ENCODE measurements around the gene LILRB3.
A peak's percentile ranks its signal among the peaks of the same experiment; 100 is the strongest.
"Not testable (repeated sequence)": the region's sequence is repeated elsewhere in the genome, so short reads cannot be mapped to it uniquely, and the experiment has no call there.

The LILRB3 gene

DNA sequence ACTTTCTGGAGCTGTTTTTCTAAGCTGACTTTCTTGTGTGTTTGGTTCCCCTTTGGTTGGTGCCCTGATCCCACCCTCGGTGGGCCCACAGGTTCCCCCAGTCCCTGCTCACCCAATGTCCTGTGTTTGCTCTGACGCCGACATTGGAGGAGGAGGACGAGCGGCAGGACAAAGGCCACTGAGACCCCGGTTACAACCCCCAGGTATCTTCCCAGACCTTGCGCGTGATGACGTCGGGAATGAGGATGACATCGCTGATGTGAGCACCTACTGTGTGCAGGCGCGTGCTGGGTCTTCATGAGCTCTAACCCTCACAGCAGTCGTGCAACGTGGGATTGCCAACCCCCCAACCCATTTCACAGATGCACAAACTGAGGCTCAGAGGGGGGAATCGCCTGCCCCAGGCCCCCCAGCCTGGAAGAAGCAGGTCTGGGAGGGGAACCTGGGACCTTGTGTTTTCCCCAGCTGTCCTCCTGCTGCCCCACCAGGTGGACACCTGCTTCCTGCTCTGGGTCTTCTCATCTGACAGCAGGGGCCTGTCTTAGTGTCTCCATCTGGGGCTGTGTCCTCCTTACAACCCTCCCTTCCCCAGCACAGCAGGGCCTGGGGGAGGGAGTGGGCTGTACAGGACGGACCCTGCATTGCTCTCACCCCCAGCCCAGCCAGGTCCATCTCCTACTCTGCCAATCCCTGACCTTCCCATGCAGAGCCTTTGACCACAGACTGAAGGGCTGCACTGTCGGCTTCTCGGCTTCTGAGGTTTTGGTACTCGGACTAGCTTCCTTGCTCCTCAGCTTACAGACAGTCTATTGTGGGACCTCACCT is 24.5 kb upstream of the LILRB3 start:
- peak overlapping the region; percentile 5 for H3K4me3 ChIP-seq (ENCODE audit: low read depth, low read length)
- H3K4me1 ChIP-seq (ENCODE audit: control insufficient read depth in 1 of 2, insufficient read depth in 2 of 2, low read length in 2 of 2), result peaks cover 0 to 5% of the 10 kb centered on the region in 2 experiments
- H2AK5ac ChIP-seq (ENCODE audit: low read length), result no peak overlapping the region
- H3K27me3 ChIP-seq (ENCODE audit: insufficient read depth, low read length), result no peaks in the 10 kb centered on the region
- no peaks in the 10 kb centered on the region for H3K79me1 ChIP-seq (ENCODE audit: low read length)
- H4K8ac ChIP-seq (ENCODE audit: low read depth, low read length), result no peak overlapping the region
- H2AFZ ChIP-seq (ENCODE audit: insufficient read depth, low read length, poor library complexity), result no peak overlapping the region
- H3K4ac ChIP-seq (ENCODE audit: low read depth, low read length), result no peak overlapping the region
- H3K27ac ChIP-seq (ENCODE audit: low read depth, low read length), result no peak overlapping the region
- H4K12ac ChIP-seq (ENCODE audit: low read depth, low read length), result no peak overlapping the region
- H3K23ac ChIP-seq (ENCODE audit: low read length), result no peak overlapping the region
- no peak overlapping the region for H2BK12ac ChIP-seq (ENCODE audit: low read length)
- WGBS (ENCODE audit: extremely low coverage, insufficient coverage, insufficient read length), result no CpG with 5 or more reads among the region's 20 CpGs
- H3K14ac ChIP-seq (ENCODE audit: low read length), result no peak overlapping the region
- H3K4me2 ChIP-seq (ENCODE audit: low read length), result no peak overlapping the region
- DNase-seq, result no peak
- H2BK120ac ChIP-seq (ENCODE audit: insufficient read depth, low read length, poor library complexity), result no peak overlapping the region
- no peaks in the 10 kb centered on the region for H3K36me3 ChIP-seq (ENCODE audit: control insufficient read depth in 1 of 2, insufficient read depth in 2 of 2, low read length in 2 of 2)
- no peak overlapping the region for H3K18ac ChIP-seq (ENCODE audit: low read length)
- H2BK5ac ChIP-seq (ENCODE audit: low read depth, low read length, poor library complexity), result no peak overlapping the region
- H4K91ac ChIP-seq (ENCODE audit: low read depth, low read length), result no peak overlapping the region
- H3K9ac ChIP-seq (ENCODE audit: low read length), result no peak overlapping the region
- no peaks in the 10 kb centered on the region for H3K9me3 ChIP-seq (ENCODE audit: insufficient read depth, low read depth, low read length)
- H3K79me2 ChIP-seq (ENCODE audit: control insufficient read depth, insufficient read depth, low read length, poor library complexity), result no peaks in the 10 kb centered on the region

DNA sequence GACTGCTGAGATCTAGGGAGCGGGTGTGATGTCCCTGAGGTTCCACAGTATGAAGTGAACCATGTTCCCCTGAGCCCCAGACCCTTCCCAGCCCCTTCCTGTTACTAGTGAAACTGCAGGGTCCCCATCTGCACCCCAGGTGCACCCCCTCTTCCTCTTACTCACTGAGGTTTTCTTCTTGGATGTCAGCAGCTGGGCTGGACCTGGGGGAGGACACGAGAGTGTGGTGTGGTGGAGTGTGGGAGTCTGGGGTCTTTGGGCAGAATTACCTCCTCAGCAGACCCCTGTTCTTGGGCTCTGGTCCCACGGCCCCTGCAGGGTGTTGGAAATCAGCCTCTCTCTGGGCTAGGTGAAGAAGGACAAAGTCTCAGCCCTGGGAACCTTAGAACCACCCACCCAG is 23.1 kb upstream of the LILRB3 start:
- H3K4me1 ChIP-seq (ENCODE audit: control insufficient read depth in 1 of 2, insufficient read depth in 2 of 2, low read length in 2 of 2), result peaks cover 0 to 2% of the 10 kb centered on the region in 2 experiments
- no peak overlapping the region for H3K4ac ChIP-seq (ENCODE audit: low read depth, low read length)
- H3K4me3 ChIP-seq (ENCODE audit: low read depth, low read length), result no peak overlapping the region
- no CpG with 5 or more reads among the region's 3 CpGs for WGBS (ENCODE audit: extremely low coverage, insufficient coverage, insufficient read length)
- H4K12ac ChIP-seq (ENCODE audit: low read depth, low read length), result no peak overlapping the region
- no peak overlapping the region for H2BK5ac ChIP-seq (ENCODE audit: low read depth, low read length, poor library complexity)
- H2BK12ac ChIP-seq (ENCODE audit: low read length), result no peak overlapping the region
- no peak for DNase-seq
- H4K91ac ChIP-seq (ENCODE audit: low read depth, low read length), result no peak overlapping the region
- no peaks in the 10 kb centered on the region for H3K27me3 ChIP-seq (ENCODE audit: insufficient read depth, low read length)
- H3K27ac ChIP-seq (ENCODE audit: low read depth, low read length), result no peak overlapping the region
- no peak overlapping the region for H3K23ac ChIP-seq (ENCODE audit: low read length)
- no peak overlapping the region for H3K4me2 ChIP-seq (ENCODE audit: low read length)
- H3K14ac ChIP-seq (ENCODE audit: low read length), result no peak overlapping the region
- no peak overlapping the region for H2AK5ac ChIP-seq (ENCODE audit: low read length)
- H4K8ac ChIP-seq (ENCODE audit: low read depth, low read length), result no peak overlapping the region
- no peaks in the 10 kb centered on the region for H3K36me3 ChIP-seq (ENCODE audit: control insufficient read depth in 1 of 2, insufficient read depth in 2 of 2, low read length in 2 of 2)
- H2AFZ ChIP-seq (ENCODE audit: insufficient read depth, low read length, poor library complexity), result no peak overlapping the region
- no peaks in the 10 kb centered on the region for H3K9me3 ChIP-seq (ENCODE audit: insufficient read depth, low read depth, low read length)
- H3K9ac ChIP-seq (ENCODE audit: low read length), result no peak overlapping the region
- H2BK120ac ChIP-seq (ENCODE audit: insufficient read depth, low read length, poor library complexity), result no peak overlapping the region
- no peak overlapping the region for H3K18ac ChIP-seq (ENCODE audit: low read length)
- H3K79me1 ChIP-seq (ENCODE audit: low read length), result no peaks in the 10 kb centered on the region
- H3K79me2 ChIP-seq (ENCODE audit: control insufficient read depth, insufficient read depth, low read length, poor library complexity), result no peaks in the 10 kb centered on the region

DNA sequence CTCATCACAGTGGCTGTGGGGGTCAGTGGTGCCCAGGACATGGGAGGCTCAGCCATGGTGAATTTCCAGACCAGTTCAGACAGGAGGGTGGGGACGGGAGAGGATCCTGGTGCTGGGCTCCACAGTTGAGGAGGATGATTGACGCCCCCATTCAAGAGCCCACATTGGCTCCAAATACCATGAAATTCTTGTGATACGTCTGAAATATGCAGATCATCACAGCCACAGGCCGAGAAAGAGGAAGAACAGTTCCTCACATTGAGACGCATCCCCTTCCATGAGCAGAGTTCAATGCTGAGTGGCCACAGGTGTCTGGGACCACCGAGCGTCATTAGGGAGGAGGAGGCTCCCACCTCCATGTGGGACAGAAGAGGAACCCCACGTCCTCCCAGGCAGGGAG is 21.0 kb upstream of the LILRB3 start:
- DNase-seq; H2BK12ac ChIP-seq (ENCODE audit: low read length); H3K9me3 ChIP-seq (ENCODE audit: insufficient read depth, low read depth, low read length); H3K4me2 ChIP-seq (ENCODE audit: low read length); H4K8ac ChIP-seq (ENCODE audit: low read depth, low read length); H3K18ac ChIP-seq (ENCODE audit: low read length); H4K12ac ChIP-seq (ENCODE audit: low read depth, low read length); H3K36me3 ChIP-seq (ENCODE audit: control insufficient read depth in 1 of 2, insufficient read depth in 2 of 2, low read length in 2 of 2); H3K9ac ChIP-seq (ENCODE audit: low read length); H2AFZ ChIP-seq (ENCODE audit: insufficient read depth, low read length, poor library complexity); H3K79me1 ChIP-seq (ENCODE audit: low read length); H2AK5ac ChIP-seq (ENCODE audit: low read length); H3K14ac ChIP-seq (ENCODE audit: low read length); H2BK5ac ChIP-seq (ENCODE audit: low read depth, low read length, poor library complexity); H3K4me1 ChIP-seq (ENCODE audit: control insufficient read depth in 1 of 2, insufficient read depth in 2 of 2, low read length in 2 of 2); H2BK120ac ChIP-seq (ENCODE audit: insufficient read depth, low read length, poor library complexity); H4K91ac ChIP-seq (ENCODE audit: low read depth, low read length); H3K27me3 ChIP-seq (ENCODE audit: insufficient read depth, low read length); H3K23ac ChIP-seq (ENCODE audit: low read length); H3K27ac ChIP-seq (ENCODE audit: low read depth, low read length); H3K79me2 ChIP-seq (ENCODE audit: control insufficient read depth, insufficient read depth, low read length, poor library complexity); H3K4me3 ChIP-seq (ENCODE audit: low read depth, low read length); H3K4ac ChIP-seq (ENCODE audit: low read depth, low read length): not testable (repeated sequence)
- no CpG with 5 or more reads among the region's 8 CpGs for WGBS (ENCODE audit: extremely low coverage, insufficient coverage, insufficient read length)

DNA sequence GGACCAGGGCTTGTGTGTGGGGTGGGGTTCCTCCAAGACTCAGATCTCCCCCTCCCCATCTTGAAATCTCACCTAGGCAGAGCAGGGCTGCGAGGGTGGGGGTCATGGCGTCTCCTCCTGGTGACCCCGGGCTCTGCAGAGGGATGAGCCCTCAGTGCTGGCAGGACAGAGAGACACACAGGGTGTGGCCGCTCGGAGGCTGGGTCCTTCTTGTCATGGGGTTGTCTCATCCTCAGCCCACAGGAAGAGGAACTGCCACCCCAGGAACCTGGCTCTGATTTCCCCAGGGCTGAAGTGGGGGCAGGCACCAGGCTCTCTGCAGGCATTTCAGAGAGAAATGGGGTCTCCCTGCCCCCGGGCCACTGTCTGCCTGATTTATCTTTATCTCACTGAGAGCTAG is 19.8 kb upstream of the LILRB3 start, which contains the start of gene LILRA6:
Gene LILRA6 (minus strand): TSS at position 145 of the 400 bp plus-strand sequence.
- H3K14ac ChIP-seq (ENCODE audit: low read length), result not testable (repeated sequence)

More for the DNA sequence above, 19.8 kb upstream of the LILRB3 start, which contains the start of gene LILRA6:
- not testable (repeated sequence) for H3K4me2 ChIP-seq (ENCODE audit: low read length); H3K79me2 ChIP-seq (ENCODE audit: control insufficient read depth, insufficient read depth, low read length, poor library complexity); H3K18ac ChIP-seq (ENCODE audit: low read length); H3K27ac ChIP-seq (ENCODE audit: low read depth, low read length); H4K8ac ChIP-seq (ENCODE audit: low read depth, low read length); H3K36me3 ChIP-seq (ENCODE audit: control insufficient read depth in 1 of 2, insufficient read depth in 2 of 2, low read length in 2 of 2); H3K9me3 ChIP-seq (ENCODE audit: insufficient read depth, low read depth, low read length); H2AFZ ChIP-seq (ENCODE audit: insufficient read depth, low read length, poor library complexity); H3K23ac ChIP-seq (ENCODE audit: low read length); H3K4ac ChIP-seq (ENCODE audit: low read depth, low read length); H2AK5ac ChIP-seq (ENCODE audit: low read length); H3K79me1 ChIP-seq (ENCODE audit: low read length); H4K12ac ChIP-seq (ENCODE audit: low read depth, low read length); H2BK12ac ChIP-seq (ENCODE audit: low read length); H3K27me3 ChIP-seq (ENCODE audit: insufficient read depth, low read length); H4K91ac ChIP-seq (ENCODE audit: low read depth, low read length); H3K9ac ChIP-seq (ENCODE audit: low read length); H2BK120ac ChIP-seq (ENCODE audit: insufficient read depth, low read length, poor library complexity); DNase-seq; H3K4me1 ChIP-seq (ENCODE audit: control insufficient read depth in 1 of 2, insufficient read depth in 2 of 2, low read length in 2 of 2); H2BK5ac ChIP-seq (ENCODE audit: low read depth, low read length, poor library complexity); H3K4me3 ChIP-seq (ENCODE audit: low read depth, low read length)
- WGBS (ENCODE audit: extremely low coverage, insufficient coverage, insufficient read length), result no CpG with 5 or more reads among the region's 6 CpGs

Data from trophoblast cell (in vitro differentiated cells and primary cell).